ENCODE measurements around the gene GIT2. TPM values are rescaled to one million over a fixed set of nuclear protein-coding genes. Genes with fewer than 3 reads are reported as not detected.
A peak's percentile ranks its signal among the peaks of the same experiment; 100 is the strongest.

Gene GIT2
- total RNA-seq, 4 donors from 2014 or later: 28.7 to 46.5 (median 36.2) TPM

GRCh38 chr12:109951751-109952150 lies 44.4 kb downstream of the GIT2 start:
- H3K27ac ChIP-seq (replicated peaks in 1 of 4): peak overlapping the region; percentile 71 to 81 (median 73)
- no peaks in the 10 kb centered on the region for H3K27me3 ChIP-seq
- TF ChIP-seq POLR2AphosphoS5 (IDR thresholded peaks at IDR 0.05) (peak in 1 of 2 donors; percentile 47), CTCF (IDR thresholded peaks at IDR 0.05) (no peak)
- peaks cover 45 to 63% (median 62%) of the 10 kb centered on the region in 4 donors for H3K4me1 ChIP-seq
- 51% methylated on average over 7 of the region's 7 CpGs for WGBS
- H3K4me3 ChIP-seq: no peak overlapping the region
- no peak for DNase-seq (ENCODE audit: extremely low spot score)
- peaks cover 14 to 87% (median 59%) of the 10 kb centered on the region in 4 donors for H3K36me3 ChIP-seq
- no peaks in the 10 kb centered on the region for H3K9me3 ChIP-seq
- intact Hi-C loops (cut with DNase I): loop anchor here (5.0 kb wide), 1 partner anchor 46 kb away; the partner anchor contains the start of genes ANKRD13A and GIT2

- Histone ChIP-seq H3K27me3 (no peaks in the 10 kb centered on the region), H3K27ac (replicated peaks in 1 of 4) (peak overlapping the region; percentile 71 to 81 (median 73)), H3K4me3 (no peak overlapping the region), H3K9me3 (no peaks in the 10 kb centered on the region), H3K4me1 (peaks cover 49 to 68% (median 68%) of the 10 kb centered on the region in 4 donors), H3K36me3 (peaks cover 14 to 84% (median 56%) of the 10 kb centered on the region in 4 donors)
- WGBS: 42% methylated on average over 5 of the region's 5 CpGs
- TF ChIP-seq CTCF (IDR thresholded peaks at IDR 0.05) (no peak), POLR2AphosphoS5 (IDR thresholded peaks at IDR 0.05) (peak in 1 of 2 donors; percentile 31)
- DNase-seq (ENCODE audit: extremely low spot score): no peak
- intact Hi-C loops (cut with DNase I): loop anchor here (5.0 kb wide), 1 partner anchor 46 kb away; the partner anchor contains the start of genes ANKRD13A and GIT2
Observed at GRCh38 chr12:109951136-109951535, 45.0 kb downstream of the GIT2 start.

GRCh38 chr12:109950625-109951024 lies 45.5 kb downstream of the GIT2 start:
- no peak for DNase-seq (ENCODE audit: extremely low spot score)
- H3K27me3 ChIP-seq: no peaks in the 10 kb centered on the region
- intact Hi-C loops (cut with DNase I): loop anchor here (5.0 kb wide), 1 partner anchor 47 kb away; the partner anchor contains the start of genes ANKRD13A and GIT2
- no peak overlapping the region for H3K4me3 ChIP-seq
- H3K36me3 ChIP-seq: peaks cover 11 to 79% (median 52%) of the 10 kb centered on the region in 4 donors
- H3K4me1 ChIP-seq: peaks cover 49 to 73% (median 70%) of the 10 kb centered on the region in 4 donors
- no peak for TF ChIP-seq CTCF (IDR thresholded peaks at IDR 0.05)
- no peak for TF ChIP-seq POLR2AphosphoS5 (IDR thresholded peaks at IDR 0.05)
- TF ChIP-seq EP300 (IDR thresholded peaks at IDR 0.05): no peak
- TF ChIP-seq POLR2A (IDR thresholded peaks at IDR 0.05; ENCODE audit: low read depth): no peak
- no peaks in the 10 kb centered on the region for H3K9me3 ChIP-seq
- peak overlapping the region; percentile 71 to 81 (median 73) for H3K27ac ChIP-seq (replicated peaks in 1 of 4)

GRCh38 chr12:109949089-109949488 lies 47.1 kb downstream of the GIT2 start:
- Histone ChIP-seq H3K27ac (replicated peaks in 1 of 4) (peak overlapping the region; percentile 71 to 81 (median 73)), H3K27me3 (no peaks in the 10 kb centered on the region), H3K4me1 (peaks cover 57 to 82% (median 74%) of the 10 kb centered on the region in 4 donors), H3K36me3 (peaks cover 11 to 75% (median 50%) of the 10 kb centered on the region in 4 donors), H3K9me3 (no peaks in the 10 kb centered on the region), H3K4me3 (no peak overlapping the region)
- WGBS: 11% methylated on average over 1 of the region's 1 CpG
- no peak for DNase-seq (ENCODE audit: extremely low spot score)
- intact Hi-C loops (cut with DNase I): no loop called here
- TF ChIP-seq POLR2AphosphoS5 (IDR thresholded peaks at IDR 0.05) (peak; percentile 52 to 65), EP300 (IDR thresholded peaks at IDR 0.05) (no peak)

- H3K27ac ChIP-seq (replicated peaks in 1 of 4): peak overlapping the region; percentile 71 to 81 (median 73)
- H3K36me3 ChIP-seq: peaks cover 11 to 75% (median 47%) of the 10 kb centered on the region in 4 donors
- no peaks in the 10 kb centered on the region for H3K27me3 ChIP-seq
- intact Hi-C loops (cut with DNase I): no loop called here
- H3K4me3 ChIP-seq: no peak overlapping the region
- H3K9me3 ChIP-seq: no peaks in the 10 kb centered on the region
- TF ChIP-seq EP300 (IDR thresholded peaks at IDR 0.05) (no peak), POLR2AphosphoS5 (IDR thresholded peaks at IDR 0.05) (no peak), POLR2A (IDR thresholded peaks at IDR 0.05; ENCODE audit: low read depth) (no peak), CTCF (IDR thresholded peaks at IDR 0.05) (no peak)
- no peak for DNase-seq (ENCODE audit: extremely low spot score)
- WGBS: 64% methylated on average over 4 of the region's 4 CpGs
- H3K4me1 ChIP-seq: peaks cover 57 to 82% (median 74%) of the 10 kb centered on the region in 4 donors
Observed at GRCh38 chr12:109948368-109948767, 47.8 kb downstream of the GIT2 start.

Data from esophagus muscularis mucosa (tissue), 4 donors.